ENCODE data around the gene ZMIZ1.

Gene ZMIZ1

GRCh38 chr10:79163666-79163975 is 94.9 kb downstream of the ZMIZ1 start:
- TF ChIP-seq FOXP2 (optimal IDR thresholded peaks at IDR 0.05; ENCODE audit: borderline replicate concordance, extremely low read depth, extremely low read length, insufficient read depth) (no peak), SIN3A (IDR thresholded peaks at IDR 0.05; ENCODE audit: borderline replicate concordance, insufficient read depth, low read length) (no peak), POLR2AphosphoS5 (IDR thresholded peaks at IDR 0.05; ENCODE audit: low read depth, low read length) (no peak), TAF1 (IDR thresholded peaks at IDR 0.05; ENCODE audit: borderline replicate concordance, insufficient read depth, low read length) (no peak)
- TF ChIP-seq, protein P1, sequence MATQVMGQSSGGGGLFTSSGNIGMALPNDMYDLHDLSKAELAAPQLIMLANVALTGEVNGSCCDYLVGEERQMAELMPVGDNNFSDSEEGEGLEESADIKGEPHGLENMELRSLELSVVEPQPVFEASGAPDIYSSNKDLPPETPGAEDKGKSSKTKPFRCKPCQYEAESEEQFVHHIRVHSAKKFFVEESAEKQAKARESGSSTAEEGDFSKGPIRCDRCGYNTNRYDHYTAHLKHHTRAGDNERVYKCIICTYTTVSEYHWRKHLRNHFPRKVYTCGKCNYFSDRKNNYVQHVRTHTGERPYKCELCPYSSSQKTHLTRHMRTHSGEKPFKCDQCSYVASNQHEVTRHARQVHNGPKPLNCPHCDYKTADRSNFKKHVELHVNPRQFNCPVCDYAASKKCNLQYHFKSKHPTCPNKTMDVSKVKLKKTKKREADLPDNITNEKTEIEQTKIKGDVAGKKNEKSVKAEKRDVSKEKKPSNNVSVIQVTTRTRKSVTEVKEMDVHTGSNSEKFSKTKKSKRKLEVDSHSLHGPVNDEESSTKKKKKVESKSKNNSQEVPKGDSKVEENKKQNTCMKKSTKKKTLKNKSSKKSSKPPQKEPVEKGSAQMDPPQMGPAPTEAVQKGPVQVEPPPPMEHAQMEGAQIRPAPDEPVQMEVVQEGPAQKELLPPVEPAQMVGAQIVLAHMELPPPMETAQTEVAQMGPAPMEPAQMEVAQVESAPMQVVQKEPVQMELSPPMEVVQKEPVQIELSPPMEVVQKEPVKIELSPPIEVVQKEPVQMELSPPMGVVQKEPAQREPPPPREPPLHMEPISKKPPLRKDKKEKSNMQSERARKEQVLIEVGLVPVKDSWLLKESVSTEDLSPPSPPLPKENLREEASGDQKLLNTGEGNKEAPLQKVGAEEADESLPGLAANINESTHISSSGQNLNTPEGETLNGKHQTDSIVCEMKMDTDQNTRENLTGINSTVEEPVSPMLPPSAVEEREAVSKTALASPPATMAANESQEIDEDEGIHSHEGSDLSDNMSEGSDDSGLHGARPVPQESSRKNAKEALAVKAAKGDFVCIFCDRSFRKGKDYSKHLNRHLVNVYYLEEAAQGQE (IDR thresholded peaks at IDR 0.05; ENCODE audit: insufficient read depth in 1 of 2, low read depth in 2 of 2, low read length in 2 of 2) = no peak

DNA sequence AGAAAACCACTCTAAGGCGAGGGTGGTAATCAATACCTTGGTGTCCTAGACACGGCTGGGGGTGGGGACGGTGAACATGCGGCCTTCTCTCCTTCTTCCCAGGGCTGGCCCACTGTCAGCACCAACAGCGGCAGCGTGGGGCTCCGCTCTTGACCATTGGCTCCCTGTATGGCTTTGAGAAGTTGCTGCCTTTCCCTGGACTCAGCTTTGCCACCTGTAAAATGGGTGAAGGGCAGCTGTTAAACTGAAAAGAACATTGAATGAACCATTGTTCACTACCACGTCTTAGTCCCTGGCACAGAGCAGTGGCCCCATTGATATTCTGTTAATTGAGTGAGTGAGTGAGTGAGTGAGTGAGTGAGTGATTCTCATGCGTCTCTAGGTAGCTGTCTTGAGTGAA is 95.3 kb downstream of the ZMIZ1 start:
- TF ChIP-seq SIN3A (IDR thresholded peaks at IDR 0.05; ENCODE audit: borderline replicate concordance, insufficient read depth, low read length) = no peak
- TF ChIP-seq FOXP2 (optimal IDR thresholded peaks at IDR 0.05; ENCODE audit: borderline replicate concordance, extremely low read depth, extremely low read length, insufficient read depth) = no peak
- TF ChIP-seq TAF1 (IDR thresholded peaks at IDR 0.05; ENCODE audit: borderline replicate concordance, insufficient read depth, low read length) = no peak
- TF ChIP-seq, protein P1 (IDR thresholded peaks at IDR 0.05; ENCODE audit: insufficient read depth in 1 of 2, low read depth in 2 of 2, low read length in 2 of 2) = no peak
- TF ChIP-seq POLR2AphosphoS5 (IDR thresholded peaks at IDR 0.05; ENCODE audit: low read depth, low read length) = no peak

DNA sequence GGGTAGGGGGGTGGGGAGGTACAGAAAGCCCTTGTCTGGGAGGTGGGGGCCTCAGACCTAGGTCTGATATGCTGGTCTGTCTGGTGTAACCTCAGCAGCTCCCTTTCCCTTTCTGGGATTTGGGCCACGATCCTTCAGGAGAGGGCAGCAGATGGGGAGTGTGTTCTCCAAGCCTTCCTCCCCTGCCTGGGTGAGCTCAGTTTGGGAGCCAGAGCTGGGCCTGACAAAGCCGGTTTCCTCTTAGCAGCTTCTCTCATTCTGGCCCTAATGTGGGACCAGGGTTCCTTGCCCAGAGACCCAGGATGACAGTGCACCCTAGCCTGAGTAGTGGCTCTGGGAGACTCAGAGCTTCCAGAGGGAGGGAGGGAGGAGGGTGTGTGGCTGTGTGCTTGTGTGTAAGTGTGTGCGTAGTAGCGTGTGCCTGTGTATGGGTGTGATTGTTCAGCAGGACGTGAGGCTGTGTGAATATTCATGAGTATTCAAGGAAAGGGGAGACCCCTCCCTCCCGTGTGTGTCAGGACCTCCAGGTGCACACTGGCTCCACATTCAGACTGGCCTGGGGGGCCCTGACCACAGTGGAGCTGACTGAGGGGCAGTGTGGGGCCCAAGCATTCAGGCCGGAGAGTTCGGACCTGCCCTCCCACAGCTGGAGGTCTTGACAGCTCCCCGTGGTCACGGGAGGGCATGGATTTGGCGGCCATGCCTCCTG is 96.5 kb downstream of the ZMIZ1 start:
- TF ChIP-seq POLR2AphosphoS5 (IDR thresholded peaks at IDR 0.05; ENCODE audit: low read depth, low read length) = no peak
- TF ChIP-seq, protein P1 (IDR thresholded peaks at IDR 0.05; ENCODE audit: insufficient read depth in 1 of 2, low read depth in 2 of 2, low read length in 2 of 2) = no peak
- TF ChIP-seq SIN3A (IDR thresholded peaks at IDR 0.05; ENCODE audit: borderline replicate concordance, insufficient read depth, low read length) = no peak
- TF ChIP-seq TAF1 (IDR thresholded peaks at IDR 0.05; ENCODE audit: borderline replicate concordance, insufficient read depth, low read length) = no peak
- no peak for TF ChIP-seq FOXP2 (optimal IDR thresholded peaks at IDR 0.05; ENCODE audit: borderline replicate concordance, extremely low read depth, extremely low read length, insufficient read depth)

GRCh38 chr10:79166312-79166721 is 97.6 kb downstream of the ZMIZ1 start:
- TF ChIP-seq, protein P1 (IDR thresholded peaks at IDR 0.05; ENCODE audit: insufficient read depth in 1 of 2, low read depth in 2 of 2, low read length in 2 of 2) = no peak
- TF ChIP-seq FOXP2 (optimal IDR thresholded peaks at IDR 0.05; ENCODE audit: borderline replicate concordance, extremely low read depth, extremely low read length, insufficient read depth) = no peak
- TF ChIP-seq SIN3A (IDR thresholded peaks at IDR 0.05; ENCODE audit: borderline replicate concordance, insufficient read depth, low read length) = no peak
- TF ChIP-seq TAF1 (IDR thresholded peaks at IDR 0.05; ENCODE audit: borderline replicate concordance, insufficient read depth, low read length) = no peak
- TF ChIP-seq POLR2AphosphoS5 (IDR thresholded peaks at IDR 0.05; ENCODE audit: low read depth, low read length) = no peak
